DMS153 (cell line): ENCODE data around the gene ITK.
"Not testable (repeated sequence)": the region's sequence is repeated elsewhere in the genome, so short reads cannot be mapped to it uniquely, and the experiment has no call there.

ENCODE experiments used
- DNase-seq: peaks from one replicate; lab custom pipeline; 2025; lab: John Stamatoyannopoulos, UW

Gene ITK

GRCh38 chr5:157213527-157214243, 33.0 kb downstream of the ITK start:
- DNase-seq = no peak

DNA sequence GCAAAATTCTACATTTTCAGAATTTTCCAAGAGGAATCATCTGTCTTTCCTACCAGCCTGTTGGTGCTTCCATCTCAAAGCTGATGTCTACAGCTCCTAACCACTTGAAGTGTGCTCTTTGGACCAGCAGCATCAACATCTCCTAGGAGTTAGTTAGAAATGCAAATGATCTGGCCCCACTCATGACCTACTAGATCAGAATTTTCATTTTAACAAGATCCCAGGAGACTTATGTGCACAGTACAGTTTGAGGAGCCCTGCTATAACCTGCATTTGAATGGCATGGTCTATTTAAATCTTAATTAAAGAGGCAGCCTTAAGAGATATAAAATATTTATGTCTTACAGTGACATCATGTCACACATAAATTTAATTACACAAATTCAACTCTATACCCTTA, 33.8 kb downstream of the ITK start:
- no peak for DNase-seq

DNA sequence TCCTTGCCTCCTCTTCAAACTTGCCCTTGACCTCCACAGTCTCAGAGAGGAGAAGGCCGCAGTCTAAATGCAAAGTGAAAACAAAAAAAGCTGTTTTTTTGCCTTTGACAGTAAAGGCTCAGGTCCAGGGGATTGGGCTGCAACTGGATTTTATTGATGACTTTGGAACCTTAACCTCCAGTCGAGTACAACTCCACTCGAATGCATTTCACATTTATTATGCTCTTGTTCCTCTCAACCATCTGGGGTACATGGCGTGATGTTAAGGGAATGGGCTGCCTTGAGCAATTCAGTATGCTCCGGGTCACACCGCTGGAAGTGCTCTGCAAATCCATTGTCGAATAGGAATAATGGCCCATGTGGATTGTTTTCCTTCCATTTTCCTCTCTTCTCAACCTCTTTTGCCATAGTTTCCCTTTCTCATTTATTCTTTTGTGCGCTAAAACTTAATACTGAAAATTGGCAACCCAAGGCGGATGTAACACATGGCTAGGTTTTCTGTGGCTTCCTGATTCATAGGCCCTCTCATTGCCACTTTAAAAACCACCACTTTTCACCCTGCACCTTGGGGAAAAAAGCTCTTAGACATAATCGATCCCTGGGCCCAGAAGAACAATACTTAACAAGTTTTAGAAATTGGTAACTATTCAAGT, 34.3 kb downstream of the ITK start:
- no peak for DNase-seq

- DNase-seq = no peak
These were observed 35.0 kb downstream of the ITK start for GRCh38 chr5:157215514-157216167.

- no peak for DNase-seq
These were observed 35.9 kb downstream of the ITK start for GRCh38 chr5:157216391-157217142.

DNA sequence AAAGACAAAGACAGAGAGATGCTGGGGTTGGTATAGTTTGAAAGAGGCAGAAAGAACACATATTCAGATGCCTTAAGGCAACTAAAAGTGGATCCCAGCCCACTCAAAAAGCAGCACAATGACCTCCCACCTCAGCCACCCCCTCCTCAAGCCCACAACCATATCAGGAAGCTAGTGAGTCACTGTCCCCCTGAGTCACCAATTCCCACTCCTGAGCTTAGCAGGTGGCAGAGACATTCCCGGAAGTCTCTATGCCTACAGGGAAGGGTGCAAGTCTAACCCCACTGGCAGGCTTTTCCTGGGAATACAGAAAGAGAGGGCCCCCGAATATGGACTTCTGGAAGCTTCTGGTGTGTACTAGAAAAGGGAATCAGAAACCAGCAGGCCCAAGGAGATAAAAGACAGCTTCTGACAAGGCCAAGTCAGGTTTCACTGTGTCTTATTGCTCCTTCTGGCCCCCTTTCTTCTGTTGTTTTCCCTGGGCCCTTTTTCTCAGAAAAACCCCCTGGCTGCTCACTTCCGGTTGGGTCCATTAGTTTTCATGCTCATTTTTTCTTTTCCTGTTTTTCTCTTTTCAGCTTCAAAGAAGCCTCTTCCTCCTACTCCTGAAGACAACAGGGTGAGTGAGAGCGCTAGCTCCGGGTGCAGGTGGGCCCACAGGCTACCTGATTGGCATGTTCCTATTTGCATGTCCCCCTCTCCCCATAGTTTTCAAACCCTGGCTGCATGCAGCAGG, 36.8 kb downstream of the ITK start:
- DNase-seq = no peak

DNA sequence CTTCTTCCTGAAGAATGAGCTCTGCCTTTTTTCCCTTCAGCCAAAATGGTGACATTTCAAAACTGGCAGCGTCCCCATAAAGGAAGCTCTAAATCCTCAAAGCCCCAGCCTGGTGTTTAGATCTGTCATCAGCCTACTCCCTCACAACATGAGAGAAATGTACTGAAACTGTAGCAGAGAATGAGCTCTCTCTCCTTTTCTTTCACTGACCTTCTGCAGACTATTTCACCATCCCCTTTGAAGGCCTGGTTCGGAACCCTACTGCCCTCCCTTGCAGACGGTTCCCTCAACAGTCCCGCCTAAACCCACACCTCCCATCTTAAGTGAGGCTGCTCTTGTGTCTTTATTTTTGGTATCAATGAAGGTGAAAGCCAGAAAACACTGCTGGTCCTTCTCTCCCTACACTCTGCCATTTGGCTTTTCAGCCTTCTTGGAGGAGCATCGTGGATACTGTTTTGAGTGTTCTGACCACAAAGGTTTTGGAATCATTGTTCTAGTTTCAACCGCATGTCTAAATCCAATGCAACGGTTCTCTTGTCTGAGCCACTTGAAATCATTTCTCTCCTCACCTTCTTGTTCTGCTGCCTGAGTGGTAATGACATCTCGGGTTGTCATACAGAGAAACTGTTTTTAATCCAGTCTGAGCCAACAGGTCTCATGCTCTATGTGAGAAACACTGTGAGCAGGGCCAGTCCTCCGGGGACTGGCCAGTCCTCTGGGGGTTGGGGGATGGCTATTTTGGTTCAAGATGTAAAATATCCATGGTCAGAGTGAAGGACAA, 39.0 kb downstream of the ITK start:
- no peak for DNase-seq

DNA sequence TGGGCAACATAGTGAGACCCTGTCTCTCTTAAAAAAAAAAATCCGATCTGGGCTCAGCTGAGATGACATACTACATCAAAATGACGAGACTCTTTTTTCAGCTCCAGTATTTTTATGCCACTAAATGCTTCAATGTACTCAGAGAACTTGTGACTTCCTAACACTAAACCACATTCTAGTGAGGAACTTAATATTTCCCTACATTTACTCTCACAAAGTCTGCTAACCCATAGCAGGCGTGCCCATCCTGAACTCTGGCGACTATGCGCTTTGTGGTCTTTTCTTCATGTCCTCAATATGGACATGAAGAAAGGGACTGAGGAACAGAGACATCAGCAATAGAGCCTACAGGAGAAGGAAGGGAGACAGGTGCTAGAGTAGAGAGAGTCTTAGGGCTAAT, 41.3 kb downstream of the ITK start:
- DNase-seq = no peak

DNA sequence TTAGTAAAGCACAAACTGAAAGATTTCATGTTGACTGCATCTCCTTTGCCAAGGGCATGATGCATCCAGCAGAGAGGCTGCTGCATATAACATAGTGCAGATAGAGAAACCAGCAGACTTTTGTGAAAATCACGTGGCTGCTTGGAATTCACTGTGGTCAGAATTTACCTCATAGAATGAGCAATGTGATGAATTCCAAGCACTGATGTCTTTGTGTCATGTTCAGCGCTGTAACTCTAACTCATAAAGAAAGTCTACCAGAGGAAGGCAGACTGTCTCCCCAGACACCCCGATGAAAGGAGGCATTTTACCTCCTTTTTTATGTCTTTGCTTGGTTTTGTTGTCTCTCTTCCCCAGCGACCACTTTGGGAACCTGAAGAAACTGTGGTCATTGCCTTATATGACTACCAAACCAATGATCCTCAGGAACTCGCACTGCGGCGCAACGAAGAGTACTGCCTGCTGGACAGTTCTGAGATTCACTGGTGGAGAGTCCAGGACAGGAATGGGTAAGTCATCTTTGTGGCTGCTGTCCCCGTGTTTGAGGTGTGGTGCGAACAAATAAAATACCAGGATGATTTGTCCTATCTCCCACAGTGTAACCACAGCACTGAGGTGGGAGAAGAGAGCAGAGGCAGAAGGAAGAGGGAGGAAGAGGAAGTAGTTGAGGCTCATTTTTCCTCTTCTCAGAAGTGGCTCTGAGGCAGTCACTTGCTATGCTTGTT, 42.0 kb downstream of the ITK start:
- DNase-seq = no peak

DNA sequence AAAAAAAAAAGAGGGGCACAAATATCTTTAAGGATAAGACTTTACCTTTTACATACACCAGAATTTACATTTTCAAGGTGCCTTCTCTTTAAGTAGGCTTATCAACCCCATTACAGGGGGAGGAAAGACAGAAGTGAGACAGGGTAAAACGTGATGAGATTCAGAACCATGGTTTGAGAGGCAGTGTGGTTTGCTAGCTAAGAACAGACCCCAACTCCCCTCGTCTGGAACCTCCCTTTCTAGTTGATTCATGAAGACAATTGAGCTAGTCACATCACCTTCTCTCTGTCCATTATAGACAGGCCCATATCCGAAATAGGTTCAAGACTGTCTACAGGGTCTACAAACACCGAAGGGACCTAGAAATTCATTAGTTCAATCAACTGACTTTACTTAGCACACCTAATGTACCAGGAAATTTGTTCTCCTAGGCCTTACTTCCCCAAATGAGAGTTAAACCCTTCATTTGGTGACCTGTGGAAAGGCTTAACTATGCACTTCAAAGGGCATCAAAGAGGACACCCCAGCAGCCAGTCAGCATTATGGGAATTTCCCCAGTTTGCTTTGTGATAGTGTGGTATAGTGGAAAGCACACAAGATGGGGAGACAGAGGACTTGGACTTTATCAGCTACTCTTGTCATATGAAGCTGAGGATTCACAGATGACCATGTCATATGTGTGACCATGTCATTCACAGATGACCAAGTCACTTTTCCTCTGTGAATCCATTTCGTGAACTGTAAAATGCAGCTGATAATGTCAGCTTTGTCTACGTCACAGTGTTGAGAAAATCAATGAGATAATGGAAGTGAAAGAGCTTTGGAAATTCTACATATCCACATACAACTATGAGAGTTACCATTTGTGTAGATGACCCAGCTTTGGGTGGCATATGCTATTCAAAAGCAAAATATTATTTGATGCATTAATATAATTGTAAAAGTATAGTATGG, 45.1 kb downstream of the ITK start:
- DNase-seq = no peak

DNA sequence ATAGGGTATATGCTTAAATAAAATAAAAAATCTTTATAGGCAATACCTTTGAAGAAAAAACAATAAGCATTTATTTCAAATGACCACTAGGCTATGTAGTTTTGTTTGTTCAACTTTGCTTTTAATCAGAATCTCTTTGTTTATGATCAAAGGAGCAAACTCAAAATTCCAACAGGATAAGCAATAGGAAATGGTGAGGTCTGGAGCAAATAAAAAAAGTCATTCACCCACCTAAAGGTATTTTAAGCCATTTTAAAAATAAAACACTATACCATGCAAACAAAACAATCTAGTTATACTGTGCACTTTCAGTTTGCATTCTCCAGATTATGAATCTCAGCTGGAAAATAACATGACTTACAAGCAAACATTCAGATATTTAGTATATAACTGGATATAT, 50.0 kb downstream of the ITK start:
- no peak for DNase-seq

DNA sequence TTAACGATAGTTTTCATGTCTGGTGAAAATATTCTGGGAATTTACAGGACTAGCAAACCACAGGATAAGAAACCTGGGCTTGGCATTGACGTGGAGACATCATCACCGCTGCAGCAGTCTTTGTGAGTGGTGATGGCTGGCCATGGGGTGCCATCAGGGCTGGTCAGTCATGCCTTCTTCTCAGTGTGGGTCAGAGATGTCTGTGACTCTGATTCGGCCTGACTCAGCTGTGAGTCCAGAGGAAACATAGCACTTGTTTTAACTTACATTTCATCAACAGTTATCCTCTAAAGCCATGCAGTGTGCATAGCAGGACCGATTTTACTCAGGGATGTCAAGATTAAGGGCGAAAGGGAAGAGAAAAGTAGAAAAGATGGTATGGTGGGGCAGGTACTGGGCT, 52.1 kb downstream of the ITK start:
- no peak for DNase-seq

DNA sequence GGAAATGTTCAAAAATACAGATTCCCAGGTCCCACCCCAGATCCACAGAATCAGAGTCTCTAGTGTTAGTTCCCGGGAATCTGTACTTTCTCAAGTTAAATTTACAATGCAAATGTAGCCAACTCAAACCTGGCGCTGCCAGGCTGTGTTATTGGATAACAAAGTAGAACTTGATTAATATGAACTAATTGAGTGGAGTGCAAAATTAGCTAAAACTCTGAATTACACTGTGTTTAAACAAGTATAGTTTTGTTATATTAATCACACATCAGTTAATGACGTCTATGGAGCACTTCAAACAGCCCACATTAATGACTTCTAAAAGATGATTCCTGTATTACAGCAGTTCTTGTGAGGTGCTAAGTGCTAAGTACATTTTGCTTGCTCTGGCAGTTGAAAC, 52.9 kb downstream of the ITK start:
- DNase-seq = no peak

- DNase-seq = no peak
These were observed 55.8 kb downstream of the ITK start for GRCh38 chr5:157236423-157236822.

- DNase-seq = no peak
These were observed 60.8 kb downstream of the ITK start for GRCh38 chr5:157241483-157241882.

GRCh38 chr5:157244704-157245103, 64.1 kb downstream of the ITK start:
- DNase-seq = not testable (repeated sequence)

DNA sequence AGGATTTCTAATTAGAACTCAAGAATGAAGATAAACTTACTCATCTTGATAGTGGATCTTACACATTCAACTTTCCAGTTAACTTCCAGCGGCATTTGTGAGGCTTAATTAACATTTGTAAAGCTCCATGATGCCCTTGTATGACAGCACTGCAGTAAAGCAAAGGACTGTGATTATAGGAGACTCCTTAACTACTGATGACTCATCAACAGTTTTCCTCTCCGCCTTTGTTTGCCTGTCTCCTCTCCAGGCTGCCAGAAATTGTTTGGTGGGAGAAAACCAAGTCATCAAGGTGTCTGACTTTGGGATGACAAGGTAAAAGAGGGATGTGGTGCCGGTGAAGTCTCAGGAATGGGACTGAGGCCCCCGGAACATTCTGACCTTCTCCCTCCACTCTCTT, 64.8 kb downstream of the ITK start:
- DNase-seq = no peak

- no peak for DNase-seq
These were observed 65.2 kb downstream of the ITK start for GRCh38 chr5:157245886-157246285.

GRCh38 chr5:157247267-157247666, 66.6 kb downstream of the ITK start:
- no peak for DNase-seq
